Measurements from ENCODE around the gene VWA8. TPM values are rescaled to one million over a fixed set of nuclear protein-coding genes. Genes with fewer than 3 reads are reported as not detected.
A peak's percentile ranks its signal among the peaks of the same experiment; 100 is the strongest.

VWA8 gene
- total RNA-seq, 4 donors from 2014 or later, result 12.0 to 34.0 (median 16.6) TPM

GRCh38 chr13:41645331-41645730 is 315.6 kb downstream of the VWA8 start:
- Histone ChIP-seq H3K4me3 (no peak overlapping the region), H3K9me3 (no peaks in the 10 kb centered on the region), H3K4me1 (peaks cover 4% of the 10 kb centered on the region), H3K27me3 (no peaks in the 10 kb centered on the region), H3K36me3 (no peaks in the 10 kb centered on the region), H3K27ac (peak overlapping the region; percentile 13)
- WGBS, result 40% methylated on average over 4 of the region's 4 CpGs
- peak in 1 of 2 donors; percentile 78 for DNase-seq (ENCODE audit: low spot score in 2 of 2)
- TF ChIP-seq POLR2AphosphoS5 (IDR thresholded peaks at IDR 0.05), result peak; percentile 10 to 71 (median 66)
- TF ChIP-seq, protein P1, sequence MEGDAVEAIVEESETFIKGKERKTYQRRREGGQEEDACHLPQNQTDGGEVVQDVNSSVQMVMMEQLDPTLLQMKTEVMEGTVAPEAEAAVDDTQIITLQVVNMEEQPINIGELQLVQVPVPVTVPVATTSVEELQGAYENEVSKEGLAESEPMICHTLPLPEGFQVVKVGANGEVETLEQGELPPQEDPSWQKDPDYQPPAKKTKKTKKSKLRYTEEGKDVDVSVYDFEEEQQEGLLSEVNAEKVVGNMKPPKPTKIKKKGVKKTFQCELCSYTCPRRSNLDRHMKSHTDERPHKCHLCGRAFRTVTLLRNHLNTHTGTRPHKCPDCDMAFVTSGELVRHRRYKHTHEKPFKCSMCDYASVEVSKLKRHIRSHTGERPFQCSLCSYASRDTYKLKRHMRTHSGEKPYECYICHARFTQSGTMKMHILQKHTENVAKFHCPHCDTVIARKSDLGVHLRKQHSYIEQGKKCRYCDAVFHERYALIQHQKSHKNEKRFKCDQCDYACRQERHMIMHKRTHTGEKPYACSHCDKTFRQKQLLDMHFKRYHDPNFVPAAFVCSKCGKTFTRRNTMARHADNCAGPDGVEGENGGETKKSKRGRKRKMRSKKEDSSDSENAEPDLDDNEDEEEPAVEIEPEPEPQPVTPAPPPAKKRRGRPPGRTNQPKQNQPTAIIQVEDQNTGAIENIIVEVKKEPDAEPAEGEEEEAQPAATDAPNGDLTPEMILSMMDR (IDR thresholded peaks at IDR 0.05), result no peak

GRCh38 chr13:41644742-41645141 is 316.2 kb downstream of the VWA8 start:
- peaks cover 4% of the 10 kb centered on the region for H3K4me1 ChIP-seq
- no peak for DNase-seq (ENCODE audit: low spot score in 2 of 2)
- H3K9me3 ChIP-seq, result no peaks in the 10 kb centered on the region
- no peak overlapping the region for H3K4me3 ChIP-seq
- H3K27me3 ChIP-seq, result no peaks in the 10 kb centered on the region
- TF ChIP-seq EP300 (IDR thresholded peaks at IDR 0.05) (no peak), POLR2AphosphoS5 (IDR thresholded peaks at IDR 0.05) (no peak)
- TF ChIP-seq, protein P1 (IDR thresholded peaks at IDR 0.05), result no peak
- H3K36me3 ChIP-seq, result no peaks in the 10 kb centered on the region
- 77% methylated on average over 1 of the region's 1 CpG for WGBS
- peak overlapping the region; percentile 13 for H3K27ac ChIP-seq

DNA sequence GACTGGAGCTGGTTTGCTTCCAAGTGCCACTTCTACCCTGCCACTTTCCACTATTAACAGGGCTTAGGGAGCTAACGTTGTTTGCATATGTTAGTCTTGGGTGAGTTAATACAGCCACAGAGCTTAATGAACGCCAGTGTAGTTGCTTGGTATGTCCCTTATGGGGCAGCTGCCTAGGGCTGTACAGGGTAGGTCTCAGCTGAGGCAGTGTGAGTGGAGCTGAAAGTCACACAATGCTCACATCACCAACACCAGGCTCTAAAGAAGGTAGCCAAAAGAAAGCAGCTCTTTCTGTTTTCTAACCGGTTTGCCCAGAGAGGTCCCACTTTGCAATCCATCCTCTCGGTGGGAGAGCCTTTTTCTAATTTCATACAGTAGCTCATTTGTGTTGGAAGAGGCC is 317.4 kb downstream of the VWA8 start:
- Histone ChIP-seq H3K27ac (no peak overlapping the region), H3K4me3 (no peak overlapping the region), H3K36me3 (no peaks in the 10 kb centered on the region), H3K27me3 (no peaks in the 10 kb centered on the region), H3K9me3 (no peaks in the 10 kb centered on the region), H3K4me1 (peaks cover 4% of the 10 kb centered on the region)
- no peak for DNase-seq (ENCODE audit: low spot score in 2 of 2)
- WGBS, result 64% methylated on average over 4 of the region's 4 CpGs
- TF ChIP-seq, protein P1 (IDR thresholded peaks at IDR 0.05), result no peak
- no peak for TF ChIP-seq POLR2AphosphoS5 (IDR thresholded peaks at IDR 0.05)
- TF ChIP-seq POLR2A (IDR thresholded peaks at IDR 0.05), result no peak
- TF ChIP-seq EP300 (IDR thresholded peaks at IDR 0.05), result no peak

DNA sequence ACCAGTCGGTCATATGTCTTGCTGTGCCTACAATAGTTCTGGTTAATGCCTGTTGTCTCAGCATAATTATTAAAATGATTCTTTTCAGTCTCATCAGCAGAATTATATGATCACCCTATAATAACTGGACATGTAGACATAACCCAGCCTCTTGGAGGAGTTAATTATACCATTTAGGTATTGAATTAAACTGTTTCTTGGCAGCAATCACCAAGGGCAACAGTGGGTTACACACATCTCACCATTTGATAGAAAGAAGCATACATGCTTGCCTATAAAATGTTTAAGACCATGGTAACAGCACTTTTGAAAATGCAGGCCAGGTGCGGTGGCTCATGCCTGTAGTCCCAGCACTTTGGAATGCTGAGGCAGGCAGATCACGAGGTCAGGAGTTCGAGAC is 318.9 kb downstream of the VWA8 start:
- Histone ChIP-seq H3K9me3 (no peaks in the 10 kb centered on the region), H3K27me3 (no peaks in the 10 kb centered on the region), H3K36me3 (no peaks in the 10 kb centered on the region), H3K4me3 (no peak overlapping the region), H3K4me1 (peaks cover 4% of the 10 kb centered on the region), H3K27ac (no peak overlapping the region)
- no peak for DNase-seq (ENCODE audit: low spot score in 2 of 2)
- 95% methylated on average over 4 of the region's 4 CpGs for WGBS
- no peak for TF ChIP-seq POLR2A (IDR thresholded peaks at IDR 0.05)
- TF ChIP-seq EP300 (IDR thresholded peaks at IDR 0.05), result no peak
- TF ChIP-seq POLR2AphosphoS5 (IDR thresholded peaks at IDR 0.05), result no peak
- TF ChIP-seq, protein P1 (IDR thresholded peaks at IDR 0.05), result no peak

DNA sequence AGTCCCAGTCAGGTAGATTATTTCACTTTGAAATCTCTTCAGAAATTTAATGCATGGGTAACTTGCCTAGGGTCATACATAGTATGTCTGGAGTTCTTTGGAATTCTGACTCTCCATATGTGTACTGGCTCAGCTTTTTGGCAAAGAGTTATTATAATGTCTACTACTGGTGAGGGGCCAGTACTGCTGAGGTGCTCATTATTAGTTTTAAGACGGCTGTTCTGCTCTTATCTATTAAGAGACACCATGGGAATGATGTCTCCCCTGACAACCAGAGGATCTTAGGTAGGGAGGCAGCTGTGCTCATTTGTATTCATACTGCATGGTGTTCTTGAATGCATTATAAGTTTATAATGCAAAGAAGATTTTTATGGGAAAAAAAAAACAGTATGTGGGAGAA is 319.5 kb downstream of the VWA8 start:
- peaks cover 4% of the 10 kb centered on the region for H3K4me1 ChIP-seq
- no peaks in the 10 kb centered on the region for H3K9me3 ChIP-seq
- no peaks in the 10 kb centered on the region for H3K36me3 ChIP-seq
- H3K27ac ChIP-seq, result no peak overlapping the region
- TF ChIP-seq POLR2A (IDR thresholded peaks at IDR 0.05), result no peak
- no peak for TF ChIP-seq EP300 (IDR thresholded peaks at IDR 0.05)
- TF ChIP-seq, protein P1 (IDR thresholded peaks at IDR 0.05), result no peak
- no peak for TF ChIP-seq POLR2AphosphoS5 (IDR thresholded peaks at IDR 0.05)
- no peak overlapping the region for H3K4me3 ChIP-seq
- H3K27me3 ChIP-seq, result no peaks in the 10 kb centered on the region
- 71% methylated on average over 1 of the region's 1 CpG for WGBS
- DNase-seq (ENCODE audit: low spot score in 2 of 2), result no peak
